OCI-LY3 (cell line): Measurements from ENCODE around the gene KIF1A.

Experiments
- EZH2phosphoT487 ChIP-seq: fragments of 200-600 bp; shearing (Covaris generic); IDR thresholded peaks from 2 replicates; pipeline ENCODE4 v1.6.1; 2018; ENCODE audit warnings: antibody characterized with exemption, mixed run types, low read depth
- TF ChIP-seq, protein P1 (sequence below): fragments of 200-600, 300-600 bp; sonication (generic); IDR thresholded peaks from 2 replicates; pipeline ENCODE4 v1.5.1; 2014; ENCODE audit warnings: antibody characterized with exemption, low read length, low read depth

DNA sequence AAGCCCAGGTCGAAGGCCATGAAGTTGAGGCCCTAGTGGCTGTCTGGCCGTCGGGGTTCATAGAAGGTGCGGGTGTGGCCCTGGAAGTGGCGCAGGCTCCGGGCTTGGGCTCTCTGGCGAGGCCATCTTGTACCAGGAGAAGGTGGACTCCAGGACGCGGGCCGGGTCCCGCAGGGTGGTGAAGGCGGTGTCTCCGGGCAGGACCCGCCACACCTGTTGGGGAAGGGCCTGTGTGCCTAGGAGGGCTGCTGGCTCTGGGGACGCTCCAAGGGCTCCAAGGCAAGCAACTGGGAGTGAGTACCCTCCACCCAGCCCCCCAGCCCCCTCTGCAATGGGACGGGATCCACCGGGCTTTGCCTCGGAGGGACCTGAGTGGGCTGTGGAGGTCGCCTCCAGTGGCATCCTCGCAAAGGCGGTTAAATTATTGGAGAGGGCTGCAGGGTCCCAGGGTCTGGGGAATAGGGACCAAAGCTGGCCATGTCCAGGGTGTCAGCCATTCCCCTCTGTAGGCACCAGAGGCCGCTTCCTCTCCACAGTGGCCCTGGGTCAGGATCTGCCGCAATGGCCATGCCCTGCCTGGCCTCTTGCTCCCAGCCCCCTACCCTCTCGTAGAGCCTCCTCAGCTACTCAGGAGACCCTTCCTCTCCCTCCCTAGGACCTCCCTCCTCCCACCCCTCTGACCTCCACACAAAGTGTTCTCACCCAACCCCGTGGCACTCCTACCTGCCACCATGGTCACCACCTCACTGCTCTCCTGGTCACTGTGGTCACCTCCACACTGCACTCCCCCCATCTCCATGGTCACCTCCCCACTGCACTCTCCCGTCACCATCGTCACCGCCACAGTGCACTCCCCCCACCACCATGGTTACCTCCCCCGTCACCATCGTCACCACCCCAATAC lies 118.0 kb downstream of the KIF1A start:
- TF ChIP-seq, protein P1, sequence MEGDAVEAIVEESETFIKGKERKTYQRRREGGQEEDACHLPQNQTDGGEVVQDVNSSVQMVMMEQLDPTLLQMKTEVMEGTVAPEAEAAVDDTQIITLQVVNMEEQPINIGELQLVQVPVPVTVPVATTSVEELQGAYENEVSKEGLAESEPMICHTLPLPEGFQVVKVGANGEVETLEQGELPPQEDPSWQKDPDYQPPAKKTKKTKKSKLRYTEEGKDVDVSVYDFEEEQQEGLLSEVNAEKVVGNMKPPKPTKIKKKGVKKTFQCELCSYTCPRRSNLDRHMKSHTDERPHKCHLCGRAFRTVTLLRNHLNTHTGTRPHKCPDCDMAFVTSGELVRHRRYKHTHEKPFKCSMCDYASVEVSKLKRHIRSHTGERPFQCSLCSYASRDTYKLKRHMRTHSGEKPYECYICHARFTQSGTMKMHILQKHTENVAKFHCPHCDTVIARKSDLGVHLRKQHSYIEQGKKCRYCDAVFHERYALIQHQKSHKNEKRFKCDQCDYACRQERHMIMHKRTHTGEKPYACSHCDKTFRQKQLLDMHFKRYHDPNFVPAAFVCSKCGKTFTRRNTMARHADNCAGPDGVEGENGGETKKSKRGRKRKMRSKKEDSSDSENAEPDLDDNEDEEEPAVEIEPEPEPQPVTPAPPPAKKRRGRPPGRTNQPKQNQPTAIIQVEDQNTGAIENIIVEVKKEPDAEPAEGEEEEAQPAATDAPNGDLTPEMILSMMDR = no peak
- no peak for TF ChIP-seq EZH2phosphoT487
